WTC11 (cell line): Measurements from ENCODE around the gene PRKN. TPM values are rescaled to one million over a fixed set of nuclear protein-coding genes. Genes with fewer than 3 reads are reported as not detected.

Source experiments
- ATAC-seq: fragments of 200-7000 bp; cut with Tn5 transposase; 2 replicates; pipeline ENCODE4 v1.10.0; 2021; ENCODE audit warnings: mild to moderate bottlenecking, moderate library complexity
- CTCF ChIA-PET: fragments of 300-600 bp; sonication (Branson Sonifier 250); formaldehyde crosslinking; loops from one replicate; lab custom pipeline; 2021; ENCODE audit warnings: antibody characterized with exemption; lab: Charles Lee
- POLR2A ChIA-PET: fragments of 350-600 bp; sonication (Branson Sonifier 250); formaldehyde crosslinking; loops from one replicate; lab custom pipeline; 2021; ENCODE audit warnings: antibody characterized with exemption; lab: Charles Lee
- DNase-seq: peaks from one replicate; pipeline ENCODE4 v3.0.0; 2021; ENCODE audit warnings: low spot score
- H3K27ac Mint-ChIP-seq: 2 replicates; pipeline ENCODE4 v1.8.0; 2021; ENCODE audit warnings: mixed read lengths
- H3K27me3 Mint-ChIP-seq: 2 replicates; pipeline ENCODE4 v1.8.0; 2021; ENCODE audit warnings: low read depth, mild to moderate bottlenecking, moderate library complexity, mixed read lengths
- H3K36me3 Mint-ChIP-seq: 2 replicates; pipeline ENCODE4 v1.8.0; 2021; ENCODE audit warnings: mixed read lengths
- H3K4me1 Mint-ChIP-seq: 2 replicates; pipeline ENCODE4 v1.8.0; 2022; ENCODE audit warnings: mixed read lengths
- H3K4me3 Mint-ChIP-seq: 2 replicates; pipeline ENCODE4 v1.8.0; 2021; ENCODE audit warnings: mild to moderate bottlenecking, moderate library complexity, mixed read lengths
- H3K9me3 Mint-ChIP-seq: 2 replicates; pipeline ENCODE4 v1.8.0; 2021; ENCODE audit warnings: mixed read lengths
- AFF4 ChIP-seq: sonication (generic); formaldehyde crosslinking; IDR thresholded peaks from 2 replicates; pipeline ENCODE4 v1.8.1; 2023; ENCODE audit warnings: mild to moderate bottlenecking, missing genetic modification reagents, borderline replicate concordance
- ATF3 ChIP-seq: sonication (generic); formaldehyde crosslinking; conservative IDR thresholded peaks from 2 replicates; pipeline ENCODE4 v1.8.1; 2022; ENCODE audit warnings: mild to moderate bottlenecking, missing genetic modification reagents
- ATF6 ChIP-seq: sonication (generic); formaldehyde crosslinking; IDR thresholded peaks from 2 replicates; pipeline ENCODE4 v1.8.1; 2023; ENCODE audit warnings: mild to moderate bottlenecking, missing genetic modification reagents
- CREB1 ChIP-seq: sonication (generic); formaldehyde crosslinking; IDR thresholded peaks from 2 replicates; pipeline ENCODE4 v1.8.0; 2023; ENCODE audit warnings: mild to moderate bottlenecking, missing genetic modification reagents
- CREM ChIP-seq: sonication (generic); formaldehyde crosslinking; IDR thresholded peaks from 2 replicates; pipeline ENCODE4 v1.8.1; 2022; ENCODE audit warnings: mild to moderate bottlenecking, missing genetic modification reagents, moderate library complexity
- E2F4 ChIP-seq: sonication (generic); formaldehyde crosslinking; IDR thresholded peaks from 2 replicates; pipeline ENCODE4 v1.8.1; 2022; ENCODE audit warnings: low read depth, mild to moderate bottlenecking, moderate library complexity, missing genetic modification reagents, borderline replicate concordance
- ELF4 ChIP-seq: sonication (generic); formaldehyde crosslinking; IDR thresholded peaks from 2 replicates; pipeline ENCODE4 v1.8.1; 2022; ENCODE audit warnings: low read depth, mild to moderate bottlenecking, moderate library complexity, missing genetic modification reagents
- GABPB1 ChIP-seq: sonication (generic); formaldehyde crosslinking; IDR thresholded peaks from 2 replicates; pipeline ENCODE4 v1.8.1; 2023; ENCODE audit warnings: mild to moderate bottlenecking, missing genetic modification reagents
- GTF2I ChIP-seq: fragments of 250-450 bp; sonication (Bioruptor Pico); conservative IDR thresholded peaks from 2 replicates; pipeline ENCODE4 v1.4.0; 2021; ENCODE audit warnings: mild to moderate bottlenecking
- HMGXB4 ChIP-seq: sonication (generic); formaldehyde crosslinking; IDR thresholded peaks from 2 replicates; pipeline ENCODE4 v1.8.1; 2023; ENCODE audit warnings: mild to moderate bottlenecking, moderate library complexity, missing genetic modification reagents
- JUN ChIP-seq: sonication (generic); formaldehyde crosslinking; IDR thresholded peaks from 2 replicates; pipeline ENCODE4 v1.8.0; 2023; ENCODE audit warnings: mild to moderate bottlenecking, missing genetic modification reagents
- NFATC4 ChIP-seq: fragments of 250-450 bp; sonication (Bioruptor Pico); IDR thresholded peaks from 2 replicates; pipeline ENCODE4 v1.9.0; 2021; ENCODE audit warnings: mild to moderate bottlenecking
- NFYB ChIP-seq: sonication (generic); formaldehyde crosslinking; conservative IDR thresholded peaks from 2 replicates; pipeline ENCODE4 v1.8.0; 2022; ENCODE audit warnings: low read depth, missing genetic modification reagents
- NR3C1 ChIP-seq: sonication (generic); formaldehyde crosslinking; conservative IDR thresholded peaks from 2 replicates; pipeline ENCODE4 v1.8.1; 2023; ENCODE audit warnings: low read depth, mild to moderate bottlenecking, missing genetic modification reagents
- PRRX2 ChIP-seq: fragments of 250-450 bp; sonication (Bioruptor Pico); IDR thresholded peaks from 2 replicates; pipeline ENCODE4 v1.8.0; 2021; ENCODE audit warnings: mild to moderate bottlenecking
- TP53 ChIP-seq: sonication (generic); formaldehyde crosslinking; IDR thresholded peaks from 2 replicates; pipeline ENCODE4 v1.8.1; 2023; ENCODE audit warnings: mild to moderate bottlenecking, missing genetic modification reagents
- ZNF219 ChIP-seq: sonication (generic); formaldehyde crosslinking; IDR thresholded peaks from 2 replicates; pipeline ENCODE4 v1.8.0; 2023; ENCODE audit warnings: missing genetic modification reagents, mild to moderate bottlenecking, borderline replicate concordance
- ZNF232 ChIP-seq: sonication (generic); formaldehyde crosslinking; IDR thresholded peaks from 2 replicates; pipeline ENCODE4 v1.8.0; 2022; ENCODE audit warnings: mild to moderate bottlenecking, missing genetic modification reagents
- total RNA-seq: library from RNA; stranded (reverse); gene quantifications from 3 replicates; pipeline ENCODE4 v1.2.3, GENCODE V29; 2021
- TF ChIP-seq, protein P1 (sequence below): fragments of 250-450 bp; sonication (Bioruptor Pico); IDR thresholded peaks from 2 replicates; pipeline ENCODE4 v1.8.0; 2021; ENCODE audit warnings: mild to moderate bottlenecking
- TF ChIP-seq, protein P2 (sequence below): sonication (generic); formaldehyde crosslinking; IDR thresholded peaks from 2 replicates; pipeline ENCODE4 v1.8.1; 2022; ENCODE audit warnings: low read depth, missing genetic modification reagents, borderline replicate concordance

Gene PRKN
- total RNA-seq, 1 experiment from 2014 or later: 0.59 TPM

DNA sequence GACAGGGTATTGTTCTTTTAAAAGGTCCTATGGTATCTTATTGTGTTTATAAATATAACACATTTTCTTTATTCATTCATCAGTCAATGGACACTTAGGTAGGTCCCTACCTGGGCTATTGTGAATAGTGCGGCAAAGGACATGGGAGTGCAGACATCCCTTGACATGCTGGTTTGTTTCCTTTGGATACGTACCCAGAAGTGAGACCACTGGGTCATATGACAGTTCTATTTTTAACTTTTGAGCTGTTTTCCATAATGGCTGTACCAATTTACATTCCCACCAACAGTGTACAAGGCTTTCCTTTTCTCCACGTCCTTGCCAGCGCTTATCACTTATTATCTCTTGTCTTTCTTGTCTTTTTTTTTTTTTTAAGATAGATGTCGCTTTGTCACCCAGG lies 627.5 kb downstream of the PRKN start:
- Mint-ChIP-seq H3K27me3 (no peaks in the 10 kb centered on the region), H3K27ac (no peak overlapping the region), H3K4me3 (no peak overlapping the region), H3K9me3 (peaks cover 11% of the 10 kb centered on the region), H3K4me1 (no peaks in the 10 kb centered on the region), H3K36me3 (0 out of 2 replicates have a peak, but pooled peaks cover 4% of the 10 kb centered on the region)
- DNase-seq (no peak), ATAC-seq (no peak)
- ChIA-PET CTCF (no interaction called here), POLR2A (no interaction called here)
- TF ChIP-seq JUN (CRISPR knock-in tag): no peak
- TF ChIP-seq ELF4: no peak
- no peak for TF ChIP-seq TP53 (CRISPR knock-in tag)
- TF ChIP-seq NFYB (CRISPR knock-in tag): no peak
- TF ChIP-seq, protein P1, sequence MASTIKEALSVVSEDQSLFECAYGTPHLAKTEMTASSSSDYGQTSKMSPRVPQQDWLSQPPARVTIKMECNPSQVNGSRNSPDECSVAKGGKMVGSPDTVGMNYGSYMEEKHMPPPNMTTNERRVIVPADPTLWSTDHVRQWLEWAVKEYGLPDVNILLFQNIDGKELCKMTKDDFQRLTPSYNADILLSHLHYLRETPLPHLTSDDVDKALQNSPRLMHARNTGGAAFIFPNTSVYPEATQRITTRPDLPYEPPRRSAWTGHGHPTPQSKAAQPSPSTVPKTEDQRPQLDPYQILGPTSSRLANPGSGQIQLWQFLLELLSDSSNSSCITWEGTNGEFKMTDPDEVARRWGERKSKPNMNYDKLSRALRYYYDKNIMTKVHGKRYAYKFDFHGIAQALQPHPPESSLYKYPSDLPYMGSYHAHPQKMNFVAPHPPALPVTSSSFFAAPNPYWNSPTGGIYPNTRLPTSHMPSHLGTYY (CRISPR knock-in tag): no peak
- no peak for TF ChIP-seq ZNF232
- no peak for TF ChIP-seq HMGXB4 (CRISPR knock-in tag)

GRCh38 chr6:162099685-162100084 lies 627.9 kb downstream of the PRKN start:
- TF ChIP-seq CREM (no peak), ZNF219 (CRISPR knock-in tag) (no peak), NFATC4 (CRISPR knock-in tag) (no peak), GABPB1 (peak; percentile 13)
- POLR2A ChIA-PET: no interaction called here
- DNase-seq: no peak

GRCh38 chr6:162092816-162093502 lies 634.6 kb downstream of the PRKN start:
- Mint-ChIP-seq H3K4me3 (no peak overlapping the region), H3K27me3 (no peaks in the 10 kb centered on the region), H3K4me1 (no peaks in the 10 kb centered on the region), H3K9me3 (peaks cover 16% of the 10 kb centered on the region), H3K36me3 (0 out of 2 replicates have a peak, but pooled peaks cover 4% of the 10 kb centered on the region), H3K27ac (no peak overlapping the region; the same call in 1 of the 2 replicates)
- ATAC-seq (no peak), DNase-seq (no peak)
- POLR2A ChIA-PET: no interaction called here
- CTCF ChIA-PET: no interaction called here
- TF ChIP-seq ATF3 (CRISPR knock-in tag) (no peak), AFF4 (no peak), ATF6 (CRISPR knock-in tag) (no peak), GTF2I (CRISPR knock-in tag) (no peak), NR3C1 (no peak), CREB1 (CRISPR knock-in tag) (no peak), E2F4 (CRISPR knock-in tag) (no peak), PRRX2 (CRISPR knock-in tag) (no peak), TP53 (CRISPR knock-in tag) (no peak)
- TF ChIP-seq, protein P2, sequence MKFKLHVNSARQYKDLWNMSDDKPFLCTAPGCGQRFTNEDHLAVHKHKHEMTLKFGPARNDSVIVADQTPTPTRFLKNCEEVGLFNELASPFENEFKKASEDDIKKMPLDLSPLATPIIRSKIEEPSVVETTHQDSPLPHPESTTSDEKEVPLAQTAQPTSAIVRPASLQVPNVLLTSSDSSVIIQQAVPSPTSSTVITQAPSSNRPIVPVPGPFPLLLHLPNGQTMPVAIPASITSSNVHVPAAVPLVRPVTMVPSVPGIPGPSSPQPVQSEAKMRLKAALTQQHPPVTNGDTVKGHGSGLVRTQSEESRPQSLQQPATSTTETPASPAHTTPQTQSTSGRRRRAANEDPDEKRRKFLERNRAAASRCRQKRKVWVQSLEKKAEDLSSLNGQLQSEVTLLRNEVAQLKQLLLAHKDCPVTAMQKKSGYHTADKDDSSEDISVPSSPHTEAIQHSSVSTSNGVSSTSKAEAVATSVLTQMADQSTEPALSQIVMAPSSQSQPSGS: no peak

More at GRCh38 chr6:162099685-162100084, 627.9 kb downstream of the PRKN start:
- Mint-ChIP-seq H3K36me3 (0 out of 2 replicates have a peak, but pooled peaks cover 4% of the 10 kb centered on the region), H3K27me3 (no peaks in the 10 kb centered on the region), H3K4me1 (no peaks in the 10 kb centered on the region), H3K4me3 (no peak overlapping the region), H3K27ac (no peak overlapping the region; the same call in 1 of the 2 replicates), H3K9me3 (peaks cover 15% of the 10 kb centered on the region)
- no peak for ATAC-seq
- CTCF ChIA-PET: no interaction called here
